ENCODE results near the gene PPP2R1B.

PPP2R1B gene

GRCh38 chr11:111684251-111684650 lies 81.9 kb downstream of the PPP2R1B start:
- no peak for DNase-seq

GRCh38 chr11:111683806-111684205 lies 82.4 kb downstream of the PPP2R1B start:
- no peak for DNase-seq

- DNase-seq: no peak
Measured at GRCh38 chr11:111680486-111681175, 85.6 kb downstream of the PPP2R1B start.

All from NCI-H1092 treated with DMSO at 0.1 percent for 48 hours (cell line).